Nephron progenitor cell (in vitro differentiated cells): ENCODE results near the gene PEG3.

ENCODE experiments used
- DNase-seq: peaks from one replicate; pipeline ENCODE4 v3.0.0; 2021
- H3K27ac Mint-ChIP-seq: 2 replicates; pipeline ENCODE4 v1.8.0; 2021; ENCODE audit warnings: mild to moderate bottlenecking, moderate library complexity, mixed read lengths
- H3K27me3 Mint-ChIP-seq: 2 replicates; pipeline ENCODE4 v1.8.0; 2021; ENCODE audit warnings: mild to moderate bottlenecking, low read depth, mixed read lengths; ENCODE audit not compliant: poor library complexity
- H3K36me3 Mint-ChIP-seq: 2 replicates; pipeline ENCODE4 v1.8.0; 2021; ENCODE audit warnings: low read depth, mixed read lengths
- H3K4me1 Mint-ChIP-seq: 2 replicates; pipeline ENCODE4 v1.8.0; 2021; ENCODE audit warnings: mixed read lengths
- H3K4me3 Mint-ChIP-seq: 2 replicates; pipeline ENCODE4 v1.8.0; 2021; ENCODE audit warnings: mild to moderate bottlenecking, moderate library complexity, mixed read lengths
- H3K9me3 Mint-ChIP-seq: 2 replicates; pipeline ENCODE4 v1.8.0; 2021; ENCODE audit warnings: mild to moderate bottlenecking, moderate library complexity, mixed read lengths
- TF ChIP-seq, protein P1 (sequence below): fragments of 200-600 bp; sonication (generic); IDR thresholded peaks from 2 replicates; pipeline ENCODE4 v1.5.0; 2021; ENCODE audit warnings: antibody characterized with exemption

The PEG3 gene

DNA sequence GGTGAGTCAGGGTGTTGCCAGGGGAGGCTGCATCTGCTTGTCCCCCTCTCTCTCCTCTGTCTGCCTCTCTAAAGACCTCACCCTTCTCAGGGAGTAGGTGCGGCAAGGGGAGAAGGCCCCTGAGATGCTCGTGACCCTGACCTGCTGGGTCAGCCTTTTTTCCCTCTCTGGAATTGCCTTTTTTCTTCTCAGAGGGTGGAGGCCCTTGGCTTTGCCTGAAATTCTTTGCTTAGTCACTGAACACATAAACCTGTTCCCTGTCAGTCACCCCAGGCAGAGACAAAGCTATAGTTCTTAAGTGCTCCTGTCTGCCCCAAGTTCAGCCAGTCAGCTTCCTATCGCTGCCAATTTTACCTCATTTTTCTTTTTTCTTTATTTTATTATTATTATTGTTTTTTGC lies 35.2 kb upstream of the PEG3 start:
- no peak overlapping the region for H3K4me3 Mint-ChIP-seq
- no peak overlapping the region for H3K27ac Mint-ChIP-seq
- peaks cover 5% of the 10 kb centered on the region for H3K36me3 Mint-ChIP-seq
- no peaks in the 10 kb centered on the region for H3K4me1 Mint-ChIP-seq
- no peak for DNase-seq
- H3K9me3 Mint-ChIP-seq: peaks cover 95% of the 10 kb centered on the region
- TF ChIP-seq, protein P1, sequence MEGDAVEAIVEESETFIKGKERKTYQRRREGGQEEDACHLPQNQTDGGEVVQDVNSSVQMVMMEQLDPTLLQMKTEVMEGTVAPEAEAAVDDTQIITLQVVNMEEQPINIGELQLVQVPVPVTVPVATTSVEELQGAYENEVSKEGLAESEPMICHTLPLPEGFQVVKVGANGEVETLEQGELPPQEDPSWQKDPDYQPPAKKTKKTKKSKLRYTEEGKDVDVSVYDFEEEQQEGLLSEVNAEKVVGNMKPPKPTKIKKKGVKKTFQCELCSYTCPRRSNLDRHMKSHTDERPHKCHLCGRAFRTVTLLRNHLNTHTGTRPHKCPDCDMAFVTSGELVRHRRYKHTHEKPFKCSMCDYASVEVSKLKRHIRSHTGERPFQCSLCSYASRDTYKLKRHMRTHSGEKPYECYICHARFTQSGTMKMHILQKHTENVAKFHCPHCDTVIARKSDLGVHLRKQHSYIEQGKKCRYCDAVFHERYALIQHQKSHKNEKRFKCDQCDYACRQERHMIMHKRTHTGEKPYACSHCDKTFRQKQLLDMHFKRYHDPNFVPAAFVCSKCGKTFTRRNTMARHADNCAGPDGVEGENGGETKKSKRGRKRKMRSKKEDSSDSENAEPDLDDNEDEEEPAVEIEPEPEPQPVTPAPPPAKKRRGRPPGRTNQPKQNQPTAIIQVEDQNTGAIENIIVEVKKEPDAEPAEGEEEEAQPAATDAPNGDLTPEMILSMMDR: no peak
- no peaks in the 10 kb centered on the region for H3K27me3 Mint-ChIP-seq

DNA sequence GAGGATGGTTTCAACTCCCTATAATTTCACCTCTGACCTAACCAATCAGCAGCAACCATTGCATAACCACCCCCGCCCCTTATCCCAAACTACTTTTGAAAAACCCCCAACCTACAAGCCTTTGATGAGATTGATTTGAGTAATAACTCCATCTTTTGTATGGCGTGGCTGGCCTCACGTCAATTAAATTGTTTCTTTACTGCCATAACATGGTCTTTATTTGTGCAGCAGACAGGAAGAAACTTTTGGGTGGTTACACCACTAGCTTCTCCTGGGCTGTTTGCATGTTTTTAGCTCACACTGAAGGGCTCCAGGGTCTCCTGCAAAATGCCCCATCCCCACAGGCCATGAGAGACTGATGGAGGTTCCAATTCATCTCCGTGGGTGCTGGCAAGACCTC lies 34.0 kb upstream of the PEG3 start:
- Mint-ChIP-seq H3K9me3 (peaks cover 95% of the 10 kb centered on the region), H3K27ac (no peak overlapping the region), H3K27me3 (no peaks in the 10 kb centered on the region), H3K4me1 (no peaks in the 10 kb centered on the region), H3K36me3 (peaks cover 5% of the 10 kb centered on the region), H3K4me3 (no peak overlapping the region)
- DNase-seq: no peak
- TF ChIP-seq, protein P1: no peak

DNA sequence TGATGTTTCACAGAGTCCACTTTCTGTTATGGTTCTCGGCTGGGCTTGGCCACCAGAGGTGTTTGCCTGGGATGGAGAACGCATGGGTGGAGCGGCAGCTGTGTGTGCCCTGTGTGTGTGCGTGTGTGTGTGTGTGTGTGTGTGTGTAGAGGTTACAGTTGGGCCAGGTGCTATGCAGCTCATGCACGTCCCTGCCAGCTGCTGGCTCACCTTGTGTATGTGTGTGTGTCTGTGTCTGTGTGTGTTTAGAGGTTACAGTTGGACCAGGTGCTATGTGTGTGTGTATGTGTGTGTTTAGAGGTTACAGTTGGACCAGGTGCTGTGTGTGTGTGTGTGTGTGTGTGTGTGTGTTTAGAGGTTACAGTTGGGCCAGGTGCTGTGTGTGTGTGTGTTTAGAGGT lies 33.0 kb upstream of the PEG3 start:
- Mint-ChIP-seq H3K9me3 (peaks cover 95% of the 10 kb centered on the region), H3K27ac (no peak overlapping the region), H3K4me1 (no peaks in the 10 kb centered on the region), H3K36me3 (peaks cover 5% of the 10 kb centered on the region), H3K27me3 (no peaks in the 10 kb centered on the region), H3K4me3 (no peak overlapping the region)
- DNase-seq: no peak
- TF ChIP-seq, protein P1: no peak

DNA sequence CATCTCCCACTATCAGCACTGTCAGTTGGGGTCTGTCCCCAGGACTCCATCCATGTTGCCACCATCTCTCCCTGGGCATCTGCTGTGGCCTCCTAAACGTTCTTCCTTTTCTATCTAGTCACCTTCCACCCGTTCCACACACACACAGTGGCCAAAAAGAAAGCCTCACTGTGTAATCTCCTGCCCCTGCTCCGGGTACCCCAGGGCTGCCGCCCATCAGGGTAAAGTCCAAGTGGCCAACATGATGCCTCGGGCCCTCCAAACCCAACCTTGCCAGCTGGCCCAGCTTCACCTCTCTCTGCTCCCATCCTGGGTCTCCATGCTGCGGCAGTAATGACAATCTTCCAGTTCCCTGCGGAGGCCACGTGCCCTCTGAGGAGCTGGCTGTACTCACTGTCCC lies 29.4 kb upstream of the PEG3 start:
- Mint-ChIP-seq H3K9me3 (peaks cover 91% of the 10 kb centered on the region), H3K27me3 (no peaks in the 10 kb centered on the region), H3K4me1 (no peaks in the 10 kb centered on the region), H3K4me3 (no peak overlapping the region), H3K36me3 (peaks cover 5% of the 10 kb centered on the region), H3K27ac (no peak overlapping the region)
- no peak for DNase-seq
- TF ChIP-seq, protein P1: no peak

DNA sequence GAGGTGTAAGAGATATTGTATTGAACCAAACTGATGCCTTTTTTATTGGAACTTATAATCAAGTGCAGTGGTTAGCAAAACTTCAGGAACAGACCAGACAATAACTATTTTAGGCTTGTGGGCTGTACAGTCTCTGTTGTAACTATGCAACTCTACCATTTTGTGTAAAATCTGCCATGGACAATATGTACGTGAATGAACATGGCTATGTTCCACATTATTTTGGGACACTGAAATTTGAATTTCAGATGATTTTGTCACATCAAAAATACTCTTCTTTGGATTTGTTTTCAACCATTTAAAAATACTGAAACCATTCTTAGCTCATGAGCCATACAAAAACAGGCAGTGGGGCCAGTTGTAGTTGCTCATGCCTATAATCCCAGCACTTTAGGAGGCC lies 27.9 kb upstream of the PEG3 start:
- Mint-ChIP-seq H3K4me3 (no peak overlapping the region), H3K36me3 (peaks cover 5% of the 10 kb centered on the region), H3K27me3 (no peaks in the 10 kb centered on the region), H3K9me3 (peaks cover 91% of the 10 kb centered on the region), H3K27ac (no peak overlapping the region), H3K4me1 (no peaks in the 10 kb centered on the region)
- DNase-seq: no peak
- TF ChIP-seq, protein P1: no peak

DNA sequence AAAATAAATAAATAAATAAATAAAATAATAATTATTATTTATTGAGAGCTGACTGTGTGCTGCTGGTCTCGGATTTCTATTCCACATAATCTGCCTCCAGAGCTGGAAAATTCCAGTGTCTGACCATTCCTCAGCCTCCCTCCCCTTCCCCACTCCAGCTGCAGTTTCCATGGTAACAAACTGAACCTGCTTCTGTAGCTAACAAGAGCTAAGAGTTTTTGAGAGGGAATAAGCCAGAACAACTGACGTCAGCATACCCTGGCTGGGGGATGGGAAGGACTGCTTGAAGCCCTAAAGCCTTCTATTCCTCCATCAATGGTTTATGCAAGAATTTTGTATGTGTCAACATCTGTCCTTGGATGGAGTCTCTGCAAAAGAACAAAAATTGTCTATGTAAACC lies 26.0 kb upstream of the PEG3 start:
- Mint-ChIP-seq H3K27ac (no peak overlapping the region), H3K4me3 (no peak overlapping the region), H3K4me1 (no peaks in the 10 kb centered on the region), H3K36me3 (no peaks in the 10 kb centered on the region), H3K9me3 (peaks cover 92% of the 10 kb centered on the region), H3K27me3 (no peaks in the 10 kb centered on the region)
- TF ChIP-seq, protein P1: no peak
- DNase-seq: no peak
